ENCODE measurements around the gene ZFAND2A.

- TF ChIP-seq, protein P1, sequence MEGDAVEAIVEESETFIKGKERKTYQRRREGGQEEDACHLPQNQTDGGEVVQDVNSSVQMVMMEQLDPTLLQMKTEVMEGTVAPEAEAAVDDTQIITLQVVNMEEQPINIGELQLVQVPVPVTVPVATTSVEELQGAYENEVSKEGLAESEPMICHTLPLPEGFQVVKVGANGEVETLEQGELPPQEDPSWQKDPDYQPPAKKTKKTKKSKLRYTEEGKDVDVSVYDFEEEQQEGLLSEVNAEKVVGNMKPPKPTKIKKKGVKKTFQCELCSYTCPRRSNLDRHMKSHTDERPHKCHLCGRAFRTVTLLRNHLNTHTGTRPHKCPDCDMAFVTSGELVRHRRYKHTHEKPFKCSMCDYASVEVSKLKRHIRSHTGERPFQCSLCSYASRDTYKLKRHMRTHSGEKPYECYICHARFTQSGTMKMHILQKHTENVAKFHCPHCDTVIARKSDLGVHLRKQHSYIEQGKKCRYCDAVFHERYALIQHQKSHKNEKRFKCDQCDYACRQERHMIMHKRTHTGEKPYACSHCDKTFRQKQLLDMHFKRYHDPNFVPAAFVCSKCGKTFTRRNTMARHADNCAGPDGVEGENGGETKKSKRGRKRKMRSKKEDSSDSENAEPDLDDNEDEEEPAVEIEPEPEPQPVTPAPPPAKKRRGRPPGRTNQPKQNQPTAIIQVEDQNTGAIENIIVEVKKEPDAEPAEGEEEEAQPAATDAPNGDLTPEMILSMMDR (IDR thresholded peaks at IDR 0.05; ENCODE audit: low read depth, low read length): no peak
- TF ChIP-seq POLR2A (IDR thresholded peaks at IDR 0.05; ENCODE audit: extremely low read depth, insufficient read length): no peak
- no peak for TF ChIP-seq MYC (IDR thresholded peaks at IDR 0.05; ENCODE audit: low read depth, low read length)
These were observed 54.8 kb downstream of the ZFAND2A start for GRCh38 chr7:1105189-1105588.
